KOPT-K1 (cell line): ENCODE measurements around the gene PER2.

Source experiments
- H3K27ac ChIP-seq: fragments of 200-600 bp; sonication (generic); 2 replicates; pipeline ENCODE4 v1.5.1; 2016; ENCODE audit warnings: antibody characterized with exemption, mild to moderate bottlenecking, low read depth, low read length; ENCODE audit not compliant: poor library complexity, severe bottlenecking
- H3K36me3 ChIP-seq: fragments of 200-600 bp; sonication (generic); 2 replicates; pipeline ENCODE4 v1.5.1; 2017; ENCODE audit warnings: antibody characterized with exemption, mild to moderate bottlenecking, low read length, moderate library complexity; ENCODE audit not compliant: insufficient read depth
- H3K9me3 ChIP-seq: fragments of 200-600 bp; sonication (generic); 2 replicates; pipeline ENCODE4 v1.5.1; 2017; ENCODE audit warnings: antibody characterized with exemption, low read length, mild to moderate bottlenecking; ENCODE audit not compliant: insufficient read depth, poor library complexity, severe bottlenecking

Gene PER2

DNA sequence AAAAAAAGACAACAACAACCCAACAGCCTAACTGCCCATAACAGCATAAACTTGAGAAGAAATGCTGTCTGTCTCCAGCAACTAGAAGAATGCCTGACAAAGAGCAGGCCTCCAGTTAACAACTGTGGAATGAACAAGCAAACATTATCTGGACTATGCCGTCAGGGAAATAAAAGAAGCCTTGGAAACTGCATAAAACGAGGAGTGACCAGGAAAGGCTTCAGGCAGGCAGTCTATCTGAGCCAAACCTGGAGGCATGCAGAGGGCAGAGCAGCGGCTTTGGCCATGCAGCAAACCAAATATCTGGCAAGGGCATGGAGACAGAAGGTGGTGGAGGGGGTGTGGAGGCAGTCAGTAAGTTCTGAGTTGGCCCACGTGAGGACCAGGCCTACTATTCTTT lies 59.7 kb downstream of the PER2 start:
- H3K9me3 ChIP-seq, result no peaks in the 10 kb centered on the region
- H3K27ac ChIP-seq, result no peak overlapping the region
- no peaks in the 10 kb centered on the region for H3K36me3 ChIP-seq

DNA sequence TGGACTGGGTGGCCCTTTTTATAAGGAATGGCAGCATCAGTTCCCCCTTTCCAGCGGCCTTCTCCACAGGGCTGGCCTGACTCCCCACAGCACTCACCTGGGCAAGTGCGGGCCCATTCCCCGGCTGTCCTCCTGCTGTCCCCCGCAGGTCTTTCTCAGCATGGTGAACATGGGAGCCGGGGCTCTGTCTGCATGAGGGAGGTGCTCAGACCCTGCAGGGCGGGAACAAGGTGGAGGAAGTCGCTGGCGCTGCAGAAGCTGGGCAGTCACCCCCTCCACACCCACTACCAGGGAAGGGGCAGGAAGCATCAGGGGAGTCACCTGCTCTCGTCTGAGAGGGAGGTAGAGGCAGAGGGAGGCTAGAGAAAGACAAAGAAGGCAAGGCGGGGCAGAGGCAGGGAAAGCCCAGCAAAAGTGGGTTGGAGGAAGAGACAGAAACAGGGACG lies 60.8 kb downstream of the PER2 start:
- H3K27ac ChIP-seq, result no peak overlapping the region
- no peaks in the 10 kb centered on the region for H3K36me3 ChIP-seq
- H3K9me3 ChIP-seq, result no peaks in the 10 kb centered on the region

DNA sequence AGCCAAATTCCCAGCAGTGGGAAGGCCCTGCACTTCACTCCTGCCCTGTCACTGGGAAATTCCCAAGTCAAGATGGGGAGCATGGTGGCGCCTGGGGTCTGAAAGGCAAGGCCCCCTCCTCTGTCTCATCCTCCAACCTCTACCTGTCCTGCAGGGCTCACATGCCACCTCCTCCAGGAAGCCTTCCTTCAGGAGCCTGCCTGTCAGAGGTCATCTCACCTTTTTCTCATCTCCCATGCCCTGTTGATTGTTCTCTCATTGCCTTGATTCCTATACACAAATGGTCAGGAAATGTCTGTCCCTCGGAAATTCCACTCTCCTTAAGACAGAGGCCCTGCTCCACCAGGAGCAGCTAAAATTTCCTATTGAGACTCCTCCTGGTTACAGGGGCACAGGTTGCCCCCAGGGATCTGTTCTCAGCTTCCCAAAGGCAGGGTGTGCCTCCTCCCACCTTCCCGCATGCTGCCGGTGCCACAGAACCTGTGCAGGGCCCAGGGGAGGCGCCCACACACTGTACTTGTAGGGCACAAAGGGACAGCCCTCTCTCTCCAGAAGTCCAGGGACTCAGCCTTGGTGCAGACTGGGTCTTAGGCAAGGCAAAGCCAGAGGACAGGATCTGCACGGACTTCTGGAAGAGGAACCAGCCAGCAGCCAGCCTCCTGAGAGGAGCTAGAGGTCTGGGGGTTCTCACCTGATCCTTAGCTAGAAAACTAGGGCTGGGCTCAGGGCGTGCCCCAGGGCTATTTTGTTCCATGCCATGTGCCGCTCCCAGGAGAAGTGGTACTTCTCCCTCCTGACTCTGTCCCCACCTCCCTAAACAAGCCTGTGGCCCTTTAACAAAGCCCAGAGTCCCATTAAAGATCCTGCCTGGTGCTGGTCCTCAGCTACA lies 61.5 kb downstream of the PER2 start:
- no peaks in the 10 kb centered on the region for H3K9me3 ChIP-seq
- H3K27ac ChIP-seq, result no peak overlapping the region
- no peaks in the 10 kb centered on the region for H3K36me3 ChIP-seq

DNA sequence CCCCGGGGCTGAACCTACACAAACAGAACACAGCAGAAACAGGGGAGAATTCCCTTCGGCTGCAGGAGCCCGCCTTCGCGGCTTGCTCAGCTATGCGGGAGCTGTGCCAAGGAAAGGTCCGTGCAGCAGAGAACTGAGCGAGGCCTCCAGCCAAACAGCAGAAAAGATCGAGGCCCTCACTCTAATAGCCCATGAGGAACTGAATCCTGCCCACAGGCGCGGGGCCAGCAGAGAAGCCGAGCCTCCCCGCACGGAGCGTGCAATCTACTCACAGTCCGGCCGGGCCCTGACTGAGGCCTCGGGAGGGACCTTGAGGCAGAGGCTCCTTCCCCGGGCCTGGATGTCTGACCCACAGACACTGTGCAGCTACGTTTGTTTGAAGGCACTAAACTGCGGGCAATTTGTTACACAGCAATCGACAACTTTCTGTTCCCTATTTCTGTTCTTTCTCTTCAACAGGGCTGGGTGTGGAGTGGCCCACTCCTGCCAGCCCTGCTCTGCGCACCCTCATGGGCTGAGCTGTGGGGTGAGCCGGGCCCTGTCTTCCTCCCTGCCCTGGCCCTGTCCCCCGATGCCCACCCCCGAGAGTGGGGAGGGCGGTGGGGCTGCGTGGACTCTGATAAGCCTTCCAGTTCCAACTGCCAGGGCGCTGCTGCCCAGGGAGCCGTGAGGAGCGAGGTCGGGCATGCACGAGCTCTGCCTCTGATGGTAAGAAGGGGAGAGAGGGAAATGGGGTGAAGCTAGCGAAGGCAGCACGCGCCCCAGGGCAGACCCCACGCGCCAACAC lies 62.3 kb downstream of the PER2 start:
- Histone ChIP-seq H3K36me3 (no peaks in the 10 kb centered on the region), H3K27ac (no peak overlapping the region), H3K9me3 (no peaks in the 10 kb centered on the region)

DNA sequence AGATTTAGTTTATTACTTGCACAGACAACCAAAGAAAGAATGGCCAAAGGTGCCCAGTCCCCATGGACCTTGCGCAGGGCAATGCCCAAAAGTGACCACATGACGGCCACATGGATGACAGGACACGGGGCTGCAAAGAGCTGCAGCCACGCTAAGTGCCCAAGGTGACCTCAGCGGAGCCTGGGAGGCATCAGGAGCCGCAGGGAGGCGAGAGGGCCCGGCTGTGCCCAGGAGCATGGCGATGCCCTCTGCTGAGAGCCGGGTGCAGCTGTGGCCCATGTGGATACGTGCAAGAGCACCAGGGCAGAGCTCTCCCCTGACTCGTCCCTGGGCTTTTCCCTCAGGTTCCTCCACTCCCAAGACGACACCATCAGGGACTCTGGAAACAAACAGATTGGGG lies 63.3 kb downstream of the PER2 start:
- no peaks in the 10 kb centered on the region for H3K36me3 ChIP-seq
- H3K27ac ChIP-seq, result no peak overlapping the region
- no peaks in the 10 kb centered on the region for H3K9me3 ChIP-seq

DNA sequence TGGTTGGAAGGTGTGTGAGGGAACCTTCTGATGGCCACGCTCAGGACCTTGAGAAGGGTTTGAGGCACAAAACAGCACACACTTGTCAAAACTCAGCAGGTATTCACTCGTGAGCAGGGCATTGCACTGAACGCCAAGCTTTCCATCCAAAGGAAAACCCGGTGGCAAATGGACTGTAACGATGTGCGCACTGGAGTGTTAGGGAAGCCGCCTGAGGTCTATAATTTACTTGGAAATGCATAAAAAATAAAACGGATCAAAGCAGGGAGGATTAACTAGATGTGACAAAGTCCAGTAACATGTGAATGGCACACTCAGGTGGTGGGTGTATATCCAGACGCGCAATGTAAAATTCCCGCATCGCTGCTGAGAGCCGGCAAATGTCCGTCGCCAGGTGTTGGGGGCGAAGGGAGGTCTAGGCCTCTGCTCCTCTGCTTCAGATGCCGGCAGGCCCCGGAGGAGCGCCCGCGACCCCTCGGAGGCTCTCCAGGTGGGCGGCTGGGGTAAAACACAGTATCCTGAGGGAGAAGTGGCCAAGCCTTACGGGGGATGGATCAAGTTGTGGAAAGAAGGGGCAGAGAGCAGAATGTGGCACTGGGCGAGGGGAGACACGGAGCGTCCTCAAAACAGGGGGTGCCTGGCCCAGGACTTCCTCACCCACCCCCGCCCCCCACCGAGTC lies 63.9 kb downstream of the PER2 start:
- no peaks in the 10 kb centered on the region for H3K9me3 ChIP-seq
- no peak overlapping the region for H3K27ac ChIP-seq
- no peaks in the 10 kb centered on the region for H3K36me3 ChIP-seq

DNA sequence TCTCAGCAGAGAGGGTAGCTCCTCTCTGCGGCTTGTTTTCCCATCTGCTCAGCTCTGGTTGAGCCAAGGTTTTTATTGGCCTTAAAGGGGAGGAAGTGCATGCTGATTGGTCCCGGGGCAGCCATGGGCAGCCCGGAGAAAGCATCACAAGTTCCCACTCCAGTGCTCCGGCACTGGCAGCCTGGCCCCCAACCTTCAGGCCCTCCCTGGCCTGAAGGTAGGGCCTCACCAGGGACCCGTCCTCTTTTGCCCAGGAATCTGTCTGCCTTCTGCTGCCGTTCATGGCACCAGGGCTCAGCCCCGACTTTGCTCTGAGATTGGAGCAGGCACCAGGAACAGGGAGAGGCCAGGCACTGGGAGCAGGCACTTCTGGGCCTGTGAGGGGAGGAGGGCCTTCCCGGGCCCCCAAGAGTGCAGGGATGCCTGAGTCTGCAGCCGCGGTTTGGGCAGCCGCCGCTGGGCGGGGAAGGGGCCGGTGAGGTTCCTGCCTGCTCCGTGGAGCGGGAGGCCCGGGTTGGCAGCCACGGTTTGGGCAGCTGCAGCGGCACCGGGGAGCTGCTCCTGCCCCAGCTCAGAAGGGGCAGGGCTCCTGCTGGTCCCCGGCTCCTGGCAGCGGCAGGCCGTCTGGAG lies 67.4 kb downstream of the PER2 start:
- Histone ChIP-seq H3K27ac (no peak overlapping the region), H3K9me3 (no peaks in the 10 kb centered on the region), H3K36me3 (no peaks in the 10 kb centered on the region)

DNA sequence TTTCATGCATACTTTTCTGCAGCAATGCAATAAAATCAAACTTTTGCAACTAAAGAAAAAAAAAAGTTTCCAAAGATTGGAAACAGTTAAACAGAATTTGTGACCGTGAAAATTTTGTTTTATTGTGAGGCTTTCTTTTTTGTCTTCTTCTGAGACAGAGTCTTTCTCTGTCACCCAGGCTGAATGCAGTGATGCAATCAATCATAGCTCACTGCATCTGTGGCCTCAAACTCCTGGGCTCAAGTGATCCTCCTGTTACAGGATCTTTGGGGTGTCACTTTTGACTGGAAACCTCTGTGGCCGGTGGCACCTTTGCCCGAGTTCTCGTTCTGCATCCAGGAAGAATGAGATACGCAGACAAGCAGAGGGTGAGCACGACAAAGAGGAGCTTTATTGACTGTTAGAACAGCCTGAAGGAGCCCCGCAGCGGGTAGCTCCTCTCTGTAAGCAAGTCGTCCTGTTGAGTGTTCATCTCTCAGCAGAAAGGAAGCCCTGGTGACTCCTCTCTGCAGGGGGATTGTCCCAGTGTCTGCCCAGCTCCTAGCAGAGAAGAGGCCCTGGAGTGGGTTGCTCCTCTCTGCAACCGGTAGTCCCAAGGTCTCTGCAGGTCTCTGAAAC lies 68.0 kb downstream of the PER2 start:
- Histone ChIP-seq H3K27ac (no peak overlapping the region), H3K36me3 (no peaks in the 10 kb centered on the region), H3K9me3 (no peaks in the 10 kb centered on the region)

DNA sequence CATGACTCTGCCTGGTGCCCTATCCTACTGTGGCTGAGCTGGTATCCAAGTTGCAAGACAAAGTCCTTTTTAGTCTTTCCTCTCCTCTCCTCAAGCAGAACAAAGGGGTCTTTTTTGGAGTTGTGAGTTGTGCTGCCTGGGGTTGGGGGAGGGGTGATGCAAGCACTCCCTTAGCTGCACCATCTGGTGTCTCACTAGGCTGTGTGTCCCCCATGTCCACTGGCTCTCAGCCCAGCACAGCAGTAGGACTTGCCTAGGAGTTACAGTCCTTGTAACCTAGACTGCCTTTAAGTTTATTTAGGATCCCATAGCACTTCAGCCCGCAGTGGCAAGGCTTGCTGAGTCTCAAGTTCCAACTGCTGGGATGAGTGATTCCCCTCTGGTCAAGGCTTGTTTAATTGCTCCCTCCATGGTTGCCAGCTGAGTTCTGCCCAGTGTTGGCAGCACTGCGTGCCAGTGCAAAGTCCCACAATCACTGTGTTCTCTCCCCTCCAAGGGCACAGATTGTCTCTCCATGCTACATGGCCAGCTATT lies 71.7 kb downstream of the PER2 start:
- H3K9me3 ChIP-seq, result no peaks in the 10 kb centered on the region
- no peaks in the 10 kb centered on the region for H3K36me3 ChIP-seq
- H3K27ac ChIP-seq, result no peak overlapping the region

DNA sequence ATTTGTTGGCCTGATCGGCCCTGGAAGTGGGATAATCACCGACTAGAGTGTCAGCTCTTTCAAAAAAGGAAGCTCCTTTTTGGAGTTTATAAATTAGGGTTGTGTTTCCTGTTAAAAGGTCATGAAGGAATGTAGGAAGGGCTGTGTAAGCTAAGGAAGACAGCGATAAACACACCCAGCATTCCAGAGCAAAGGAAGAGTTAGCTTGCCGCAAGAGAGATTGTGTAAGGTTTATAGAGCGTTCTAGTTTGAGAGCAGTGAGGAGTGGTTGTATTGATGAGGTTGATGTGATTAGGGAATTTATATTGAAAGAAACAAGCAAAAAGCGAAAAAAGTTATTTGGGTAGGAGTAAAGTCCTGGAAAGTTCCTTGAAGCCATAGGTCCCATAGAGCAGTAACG lies 81.4 kb downstream of the PER2 start:
- no peaks in the 10 kb centered on the region for H3K36me3 ChIP-seq
- no peaks in the 10 kb centered on the region for H3K9me3 ChIP-seq
- no peak overlapping the region for H3K27ac ChIP-seq

- peaks cover 6% of the 10 kb centered on the region for H3K36me3 ChIP-seq
- H3K9me3 ChIP-seq, result no peaks in the 10 kb centered on the region
- H3K27ac ChIP-seq, result peak overlapping the region; percentile 86
Measured at GRCh38 chr2:238203973-238204683, 84.3 kb downstream of the PER2 start.

- peak within 1 kb of the TSS; percentile 86 for H3K27ac ChIP-seq
- no peaks in the 10 kb centered on the region for H3K9me3 ChIP-seq
- peaks cover 6% of the 10 kb centered on the region for H3K36me3 ChIP-seq
Measured at GRCh38 chr2:238203094-238203972, 85.1 kb downstream of the PER2 start, which contains the start of gene ILKAP. Gene ILKAP (minus strand): TSS chr2:238203695. CDS start chr2:238203553, 142 bp downstream.
